ENCODE data around the gene ARL4A. TPM values are rescaled to one million over a fixed set of nuclear protein-coding genes. Genes with fewer than 3 reads are reported as not detected.
A peak's percentile ranks its signal among the peaks of the same experiment; 100 is the strongest.

The ARL4A gene
- total and polyA plus RNA-seq, 2 of the 8 experiments (the other 6 are each of a cell fraction or from before 2014, with no cell fraction given), result 14.5 to 29.2 TPM

DNA sequence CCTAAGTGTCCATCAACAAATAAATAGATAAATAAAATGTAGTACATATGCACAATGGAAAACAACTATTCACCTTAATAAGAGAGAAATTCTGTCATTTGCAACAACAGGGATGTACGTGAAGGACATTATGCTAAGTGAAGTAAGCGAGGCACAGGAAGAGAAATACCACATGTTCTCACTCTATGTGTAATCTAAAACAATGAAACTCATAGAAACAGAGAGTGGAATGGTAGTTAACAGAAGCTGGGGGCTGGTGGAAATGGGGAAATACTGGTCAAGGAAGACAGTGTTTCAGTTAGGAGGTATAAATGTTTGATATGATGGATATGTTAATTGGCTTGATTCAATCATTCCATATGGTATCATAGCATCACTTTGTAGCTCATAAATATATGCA, 43.1 kb downstream of the ARL4A start:
- H2BK120ac ChIP-seq (replicated peaks; ENCODE audit: low read depth, low read length), result no peak overlapping the region
- FAIRE-seq, result no peak
- no peak overlapping the region; the same call in 1 of the 2 replicates for H2BK5ac ChIP-seq (ENCODE audit: low read depth, low read length)
- no peak overlapping the region for H3K23ac ChIP-seq (ENCODE audit: insufficient read length)
- H3K9me3 ChIP-seq (ENCODE audit: insufficient read depth in 2 of 2, low read depth in 1 of 2, low read length in 1 of 2), result no peaks in the 10 kb centered on the region
- no peak overlapping the region for H3K4ac ChIP-seq (replicated peaks; ENCODE audit: insufficient read length, low read depth, low read length)
- no peak overlapping the region for H2BK15ac ChIP-seq (ENCODE audit: low read length)
- no peak overlapping the region for H3K9ac ChIP-seq (replicated peaks in 1 of 4; ENCODE audit: extremely low read depth in 1 of 4, low read depth in 3 of 4, low read length in 3 of 4)
- H3K4me1 ChIP-seq (replicated peaks in 1 of 4; ENCODE audit: control insufficient read depth in 3 of 4, insufficient read depth in 4 of 4, low read length in 3 of 4), result peaks cover 0 to 9% (median 4%) of the 10 kb centered on the region in 4 experiments; a peak in 4 of 7 replicates
- H2AFZ ChIP-seq (ENCODE audit: low read length), result no peak overlapping the region
- no peak overlapping the region for H2BK12ac ChIP-seq (ENCODE audit: low read depth, low read length)
- H3K79me1 ChIP-seq (ENCODE audit: low read depth, low read length), result no peaks in the 10 kb centered on the region
- DNase-seq (ENCODE audit: low read depth in 1 of 2, low spot score in 2 of 2), result no peak
- no peak overlapping the region for H3K56ac ChIP-seq (replicated peaks; ENCODE audit: insufficient read length, low read depth, low read length)
- no peak overlapping the region for H3K14ac ChIP-seq (ENCODE audit: insufficient read length)
- no peaks in the 10 kb centered on the region for H3K27me3 ChIP-seq (replicated peaks in 1 of 4; ENCODE audit: control insufficient read depth in 3 of 4, extremely low read depth in 1 of 4, insufficient read depth in 3 of 4, low read length in 3 of 4)
- no peak overlapping the region for H4K8ac ChIP-seq (ENCODE audit: extremely low read depth, insufficient read depth, low read length)
- no peak overlapping the region for H3K27ac ChIP-seq (ENCODE audit: low read depth, low read length)
- no peaks in the 10 kb centered on the region for H4K20me1 ChIP-seq (replicated peaks in 1 of 2; ENCODE audit: control insufficient read depth in 1 of 2, insufficient read depth in 2 of 2, low read length in 2 of 2)
- H3K23me2 ChIP-seq (ENCODE audit: low read depth, low read length), result no peaks in the 10 kb centered on the region
- H3K36me3 ChIP-seq (ENCODE audit: control insufficient read depth in 2 of 4, insufficient read depth in 4 of 4, low read length in 3 of 4), result no peaks in the 10 kb centered on the region
- no peak overlapping the region for H4K5ac ChIP-seq (ENCODE audit: insufficient read length, low read depth, low read length)
- no peak overlapping the region for H3K4me2 ChIP-seq (ENCODE audit: insufficient read depth in 1 of 2, low read depth in 2 of 2, low read length in 2 of 2)
- WGBS, 2 experiments (ENCODE audit: extremely low coverage in 1 of 2, insufficient coverage in 1 of 2, insufficient read length in 1 of 2, insufficient replicate concordance in 2 of 2, low coverage in 1 of 2, low lambda C conversion rate in 2 of 2, missing lambda C conversion rate in 1 of 2), result 75% methylated on average over 2 of the region's 2 CpGs; no CpG with 5 or more reads in 1 of the 2 experiments
- 0 out of 2 replicates have a peak overlapping the region, but pooled peaks have one; percentile 67 for H2BK20ac ChIP-seq (ENCODE audit: low read length)
- H2AK5ac ChIP-seq (ENCODE audit: low read depth, low read length), result peak overlapping the region; percentile 19; the same call in 1 of the 2 replicates
- ChIA-PET POLR2A (ENCODE audit: partially characterized antibody) (interaction anchor here (0.7 kb wide), 1 partner anchor 34 kb away, joined by 3 read pairs; no protein-coding TSS in a partner anchor), CTCF (ENCODE audit: partially characterized antibody) (interaction anchor here (0.7 to 1.8 kb wide), 3 partner anchors 14 to 44 kb away, joined by 3 to 8 read pairs (median 4); partner anchors contain the start of gene ARL4A)
- H3K18ac ChIP-seq (ENCODE audit: extremely low read depth, low read length), result no peak overlapping the region
- no peak overlapping the region for H4K91ac ChIP-seq (replicated peaks; ENCODE audit: insufficient read length, low read length)
- H3K4me3 ChIP-seq (ENCODE audit: extremely low read depth in 1 of 4, insufficient read depth in 2 of 4, low read depth in 3 of 4, low read length in 4 of 4), result no peak overlapping the region
- H3K79me2 ChIP-seq (ENCODE audit: control insufficient read depth in 1 of 2, insufficient read depth in 2 of 2, low read length in 2 of 2), result no peaks in the 10 kb centered on the region
- no peak for TF ChIP-seq POLR2AphosphoS5 (IDR thresholded peaks at IDR 0.05; ENCODE audit: low read depth, low read length)
- TF ChIP-seq RAD21 (IDR thresholded peaks at IDR 0.05 in 1 of 2, conservative IDR thresholded peaks at IDR 0.05 in 1 of 2; ENCODE audit: low read depth in 2 of 2, low read length in 2 of 2), result no peak
- no peak for TF ChIP-seq JUND (IDR thresholded peaks at IDR 0.05; ENCODE audit: low read length)
- TF ChIP-seq GTF2F1 (IDR thresholded peaks at IDR 0.05; ENCODE audit: borderline replicate concordance, low read depth, low read length), result no peak
- TF ChIP-seq E2F6 (IDR thresholded peaks at IDR 0.05), result no peak
- no peak for TF ChIP-seq ASH2L (IDR thresholded peaks at IDR 0.05; ENCODE audit: low read length)
- TF ChIP-seq NRF1 (IDR thresholded peaks at IDR 0.05; ENCODE audit: low read depth, low read length), result no peak
- TF ChIP-seq RFX5 (IDR thresholded peaks at IDR 0.05; ENCODE audit: borderline replicate concordance, low read depth, low read length), result no peak
- no peak for TF ChIP-seq SUZ12 (IDR thresholded peaks at IDR 0.05; ENCODE audit: low read length)
- no peak for TF ChIP-seq MAFK (IDR thresholded peaks at IDR 0.05; ENCODE audit: low read depth, low read length)
- TF ChIP-seq HDAC2 (IDR thresholded peaks at IDR 0.05; ENCODE audit: borderline replicate concordance in 1 of 2, low read depth in 2 of 2, low read length in 2 of 2), result no peak
- TF ChIP-seq YY1 (IDR thresholded peaks at IDR 0.05; ENCODE audit: low read depth, low read length), result no peak
- TF ChIP-seq EZH2 (IDR thresholded peaks at IDR 0.05; ENCODE audit: low read depth, low read length, severe bottlenecking), result no peak

All from H1 (cell line).